Neural cell (in vitro differentiated cells): Measurements from ENCODE around the gene TRIO. TPM values are rescaled to one million over a fixed set of nuclear protein-coding genes. Genes with fewer than 3 reads are reported as not detected.

Experiments
- H2AFZ ChIP-seq: fragments of 200-600, 300-800 bp; sonication (generic), shearing (Covaris generic); 2 replicates; pipeline ENCODE4 v1.6.0; 2014; ENCODE audit warnings: low read depth, mild to moderate bottlenecking, antibody characterized with exemption, low read length, moderate library complexity
- H3F3A ChIP-seq: fragments of 200-600 bp; shearing (Covaris generic); 2 replicates; pipeline ENCODE4 v1.6.1; 2016; ENCODE audit warnings: mild to moderate bottlenecking, moderate library complexity, mixed read lengths, antibody characterized with exemption, low read length; ENCODE audit not compliant: insufficient read depth, poor library complexity, severe bottlenecking
- H3K27ac ChIP-seq: fragments of 200-600, 300-800 bp; sonication (generic), shearing (Covaris generic); 2 replicates; pipeline ENCODE4 v1.5.1; 2014; ENCODE audit warnings: mild to moderate bottlenecking, low read length, moderate library complexity
- H3K27me3 ChIP-seq: fragments of 300-800, 200-600 bp; sonication (generic), shearing (Covaris generic); 2 replicates; pipeline ENCODE4 v1.6.0; 2014; ENCODE audit warnings: mild to moderate bottlenecking, low read depth, low read length, moderate library complexity; ENCODE audit not compliant: insufficient read depth
- H3K36me3 ChIP-seq: fragments of 300-800, 200-600 bp; sonication (generic), shearing (Covaris generic); 2 replicates; pipeline ENCODE4 v1.5.1; 2014; ENCODE audit warnings: mild to moderate bottlenecking, antibody characterized with exemption, low read length, moderate library complexity; ENCODE audit not compliant: insufficient read depth
- H3K4me2 ChIP-seq: fragments of 300-800, 200-600 bp; sonication (generic), shearing (Covaris generic); 2 replicates; pipeline ENCODE4 v1.6.0; 2014; ENCODE audit warnings: mild to moderate bottlenecking, low read length
- H3K4me3 ChIP-seq: fragments of 300-800, 200-600 bp; sonication (generic), shearing (Covaris generic); 2 replicates; pipeline ENCODE4 v1.5.1; 2014; ENCODE audit warnings: mild to moderate bottlenecking, low read length, moderate library complexity
- H3K79me2 ChIP-seq: fragments of 200-600 bp; shearing (Covaris generic); replicated peaks from 2 replicates; pipeline ENCODE4 v1.6.0; 2014; ENCODE audit warnings: mild to moderate bottlenecking, low read length, moderate library complexity; ENCODE audit not compliant: insufficient read depth
- H3K9ac ChIP-seq: fragments of 300-800, 200-600 bp; sonication (generic), shearing (Covaris generic); 2 replicates; pipeline ENCODE4 v1.6.1; 2016; ENCODE audit warnings: mild to moderate bottlenecking, low read length, mixed read lengths
- H3K9me2 ChIP-seq: fragments of 200-600 bp; shearing (Covaris generic); 2 replicates; pipeline ENCODE4 v1.6.1; 2016; ENCODE audit warnings: mild to moderate bottlenecking, low read length, mixed read lengths; ENCODE audit not compliant: insufficient read depth
- H3K9me3 ChIP-seq: fragments of 200-600, 300-800 bp; sonication (generic), shearing (Covaris generic); 2 replicates; pipeline ENCODE4 v1.6.1; 2016; ENCODE audit warnings: mild to moderate bottlenecking, mixed run types, low read length, moderate library complexity, mixed read lengths
- H4K20me1 ChIP-seq: fragments of 200-600 bp; shearing (Covaris generic); 2 replicates; pipeline ENCODE4 v1.6.1; 2016; ENCODE audit warnings: mild to moderate bottlenecking, mixed run types; ENCODE audit not compliant: insufficient read depth
- EP300 ChIP-seq: fragments of 450-650 bp; conservative IDR thresholded peaks from 2 replicates; pipeline ENCODE4 v1.6.1; 2014; ENCODE audit warnings: antibody characterized with exemption, mild to moderate bottlenecking, moderate library complexity; ENCODE audit not compliant: poor library complexity, severe bottlenecking
- EZH2 ChIP-seq: fragments of 200-600, 300-800 bp; shearing (Covaris generic), sonication (generic); IDR thresholded peaks from 2 replicates; pipeline ENCODE4 v1.6.1; 2014; ENCODE audit warnings: antibody characterized with exemption, low read length, borderline replicate concordance, mild to moderate bottlenecking; ENCODE audit not compliant: insufficient read depth, poor library complexity, severe bottlenecking
- MXI1 ChIP-seq: fragments of 450-650 bp; conservative IDR thresholded peaks from 2 replicates; pipeline ENCODE4 v1.6.1; 2014; ENCODE audit warnings: antibody characterized with exemption, mild to moderate bottlenecking; ENCODE audit not compliant: poor library complexity, severe bottlenecking
- POLR2AphosphoS5 ChIP-seq: IDR thresholded peaks from 2 replicates; pipeline ENCODE4 v1.6.1; 2012
- RAD21 ChIP-seq: fragments of 450-650 bp; conservative IDR thresholded peaks from 2 replicates; pipeline ENCODE4 v1.6.1; 2014; ENCODE audit warnings: antibody characterized with exemption, mild to moderate bottlenecking, moderate library complexity
- SMC3 ChIP-seq: fragments of 450-650 bp; conservative IDR thresholded peaks from 2 replicates; pipeline ENCODE4 v1.6.1; 2014; ENCODE audit warnings: antibody characterized with exemption, mild to moderate bottlenecking, moderate library complexity; ENCODE audit not compliant: poor library complexity
- TAF1 ChIP-seq: IDR thresholded peaks from 2 replicates; pipeline ENCODE4 v1.6.1; 2012; ENCODE audit warnings: low read depth
- polyA plus RNA-seq: library from polyadenylated mRNA; depleted of rRNA; stranded (reverse); fragments of >200 nt; gene quantifications from 2 replicates; pipeline ENCODE4 v1.2.3, GENCODE V29; 2014
- TF ChIP-seq, protein P1 (sequence below): fragments of 450-650 bp; IDR thresholded peaks from 2 replicates; pipeline ENCODE4 v1.5.1; 2014; ENCODE audit warnings: antibody characterized with exemption, mild to moderate bottlenecking, moderate library complexity; ENCODE audit not compliant: poor library complexity, severe bottlenecking
- TF ChIP-seq, protein P2 (sequence below): IDR thresholded peaks from 2 replicates; pipeline ENCODE4 v1.6.1; 2012; ENCODE audit warnings: borderline replicate concordance

Gene TRIO
- polyA plus RNA-seq, 1 donor from 2014 or later: 168 TPM

DNA sequence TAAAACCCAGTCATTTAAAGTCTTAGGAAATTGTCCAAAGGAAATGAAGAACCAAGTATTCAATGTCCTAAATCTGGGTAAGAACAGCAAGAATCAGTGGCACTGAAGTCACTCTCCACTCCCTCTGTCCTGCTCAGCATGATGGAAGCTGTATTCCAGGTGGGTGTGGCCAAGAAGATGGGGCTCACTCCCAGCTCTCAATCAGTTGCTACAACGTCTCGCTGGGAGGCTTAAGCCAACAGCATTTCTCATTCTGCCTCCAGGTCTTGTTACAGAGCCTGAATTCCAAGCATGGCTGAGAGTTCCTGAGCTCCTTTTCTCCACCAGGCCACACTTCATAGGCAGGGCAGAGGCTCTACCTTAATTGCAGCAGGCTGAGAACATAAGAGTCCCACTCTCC lies 41.2 kb upstream of the TRIO start:
- H2AFZ ChIP-seq: no peak overlapping the region
- no peaks in the 10 kb centered on the region for H3K36me3 ChIP-seq
- TF ChIP-seq RAD21: no peak
- no peak for TF ChIP-seq EP300
- TF ChIP-seq MXI1: no peak
- TF ChIP-seq SMC3: no peak
- no peak for TF ChIP-seq POLR2AphosphoS5
- TF ChIP-seq EZH2: no peak
- no peak for TF ChIP-seq TAF1
- TF ChIP-seq, protein P1, sequence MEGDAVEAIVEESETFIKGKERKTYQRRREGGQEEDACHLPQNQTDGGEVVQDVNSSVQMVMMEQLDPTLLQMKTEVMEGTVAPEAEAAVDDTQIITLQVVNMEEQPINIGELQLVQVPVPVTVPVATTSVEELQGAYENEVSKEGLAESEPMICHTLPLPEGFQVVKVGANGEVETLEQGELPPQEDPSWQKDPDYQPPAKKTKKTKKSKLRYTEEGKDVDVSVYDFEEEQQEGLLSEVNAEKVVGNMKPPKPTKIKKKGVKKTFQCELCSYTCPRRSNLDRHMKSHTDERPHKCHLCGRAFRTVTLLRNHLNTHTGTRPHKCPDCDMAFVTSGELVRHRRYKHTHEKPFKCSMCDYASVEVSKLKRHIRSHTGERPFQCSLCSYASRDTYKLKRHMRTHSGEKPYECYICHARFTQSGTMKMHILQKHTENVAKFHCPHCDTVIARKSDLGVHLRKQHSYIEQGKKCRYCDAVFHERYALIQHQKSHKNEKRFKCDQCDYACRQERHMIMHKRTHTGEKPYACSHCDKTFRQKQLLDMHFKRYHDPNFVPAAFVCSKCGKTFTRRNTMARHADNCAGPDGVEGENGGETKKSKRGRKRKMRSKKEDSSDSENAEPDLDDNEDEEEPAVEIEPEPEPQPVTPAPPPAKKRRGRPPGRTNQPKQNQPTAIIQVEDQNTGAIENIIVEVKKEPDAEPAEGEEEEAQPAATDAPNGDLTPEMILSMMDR: no peak
- TF ChIP-seq, protein P2, sequence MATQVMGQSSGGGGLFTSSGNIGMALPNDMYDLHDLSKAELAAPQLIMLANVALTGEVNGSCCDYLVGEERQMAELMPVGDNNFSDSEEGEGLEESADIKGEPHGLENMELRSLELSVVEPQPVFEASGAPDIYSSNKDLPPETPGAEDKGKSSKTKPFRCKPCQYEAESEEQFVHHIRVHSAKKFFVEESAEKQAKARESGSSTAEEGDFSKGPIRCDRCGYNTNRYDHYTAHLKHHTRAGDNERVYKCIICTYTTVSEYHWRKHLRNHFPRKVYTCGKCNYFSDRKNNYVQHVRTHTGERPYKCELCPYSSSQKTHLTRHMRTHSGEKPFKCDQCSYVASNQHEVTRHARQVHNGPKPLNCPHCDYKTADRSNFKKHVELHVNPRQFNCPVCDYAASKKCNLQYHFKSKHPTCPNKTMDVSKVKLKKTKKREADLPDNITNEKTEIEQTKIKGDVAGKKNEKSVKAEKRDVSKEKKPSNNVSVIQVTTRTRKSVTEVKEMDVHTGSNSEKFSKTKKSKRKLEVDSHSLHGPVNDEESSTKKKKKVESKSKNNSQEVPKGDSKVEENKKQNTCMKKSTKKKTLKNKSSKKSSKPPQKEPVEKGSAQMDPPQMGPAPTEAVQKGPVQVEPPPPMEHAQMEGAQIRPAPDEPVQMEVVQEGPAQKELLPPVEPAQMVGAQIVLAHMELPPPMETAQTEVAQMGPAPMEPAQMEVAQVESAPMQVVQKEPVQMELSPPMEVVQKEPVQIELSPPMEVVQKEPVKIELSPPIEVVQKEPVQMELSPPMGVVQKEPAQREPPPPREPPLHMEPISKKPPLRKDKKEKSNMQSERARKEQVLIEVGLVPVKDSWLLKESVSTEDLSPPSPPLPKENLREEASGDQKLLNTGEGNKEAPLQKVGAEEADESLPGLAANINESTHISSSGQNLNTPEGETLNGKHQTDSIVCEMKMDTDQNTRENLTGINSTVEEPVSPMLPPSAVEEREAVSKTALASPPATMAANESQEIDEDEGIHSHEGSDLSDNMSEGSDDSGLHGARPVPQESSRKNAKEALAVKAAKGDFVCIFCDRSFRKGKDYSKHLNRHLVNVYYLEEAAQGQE: no peak
- H3K9ac ChIP-seq: no peak overlapping the region
- H3K9me2 ChIP-seq: no peaks in the 10 kb centered on the region
- no peak overlapping the region for H3K27ac ChIP-seq
- H3K27me3 ChIP-seq: no peaks in the 10 kb centered on the region
- H3K4me3 ChIP-seq: no peak overlapping the region
- H3F3A ChIP-seq: no peaks in the 10 kb centered on the region
- H4K20me1 ChIP-seq: no peaks in the 10 kb centered on the region
- H3K4me2 ChIP-seq: no peak overlapping the region
- no peaks in the 10 kb centered on the region for H3K9me3 ChIP-seq
- no peaks in the 10 kb centered on the region for H3K79me2 ChIP-seq

DNA sequence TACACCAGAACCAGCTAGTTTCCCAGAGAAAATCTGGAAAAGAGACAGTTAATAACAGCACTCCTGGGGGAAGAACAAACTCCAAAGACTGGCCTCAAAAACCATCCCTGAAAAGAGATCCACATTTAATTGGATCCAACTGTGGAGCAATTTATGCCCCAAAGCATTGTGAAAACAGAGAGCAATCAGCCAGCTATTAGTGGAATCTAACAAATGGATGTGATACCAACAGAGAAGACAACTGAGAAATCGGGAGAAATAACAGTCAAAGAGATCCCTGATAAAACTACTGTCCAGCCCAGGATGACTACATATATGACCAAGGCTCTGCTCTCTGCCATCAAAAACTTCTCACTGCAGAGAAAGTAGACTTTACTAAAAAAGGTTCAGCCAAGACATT lies 40.5 kb upstream of the TRIO start:
- Histone ChIP-seq H3K9me3 (no peaks in the 10 kb centered on the region), H3K36me3 (no peaks in the 10 kb centered on the region), H3F3A (no peaks in the 10 kb centered on the region), H3K4me2 (no peak overlapping the region), H3K27ac (no peak overlapping the region), H3K4me3 (no peak overlapping the region), H3K9ac (no peak overlapping the region), H2AFZ (no peak overlapping the region), H4K20me1 (no peaks in the 10 kb centered on the region), H3K27me3 (no peaks in the 10 kb centered on the region), H3K79me2 (no peaks in the 10 kb centered on the region), H3K9me2 (no peaks in the 10 kb centered on the region)
- TF ChIP-seq RAD21 (no peak), MXI1 (no peak), TAF1 (no peak), POLR2AphosphoS5 (no peak), SMC3 (no peak)
- TF ChIP-seq, protein P1: no peak
- TF ChIP-seq, protein P2: no peak
